Measurements from ENCODE around the gene VHLL. TPM values are rescaled to one million over a fixed set of nuclear protein-coding genes. Genes with fewer than 3 reads are reported as not detected.
"Not testable (repeated sequence)": the region's sequence is repeated elsewhere in the genome, so short reads cannot be mapped to it uniquely, and the experiment has no call there.

The VHLL gene
- total RNA-seq (ENCODE audit: low replicate concordance), result 0.48 TPM in 1 of 2 replicates, not detected in the other
- long read RNA-seq, result 0 reads

DNA sequence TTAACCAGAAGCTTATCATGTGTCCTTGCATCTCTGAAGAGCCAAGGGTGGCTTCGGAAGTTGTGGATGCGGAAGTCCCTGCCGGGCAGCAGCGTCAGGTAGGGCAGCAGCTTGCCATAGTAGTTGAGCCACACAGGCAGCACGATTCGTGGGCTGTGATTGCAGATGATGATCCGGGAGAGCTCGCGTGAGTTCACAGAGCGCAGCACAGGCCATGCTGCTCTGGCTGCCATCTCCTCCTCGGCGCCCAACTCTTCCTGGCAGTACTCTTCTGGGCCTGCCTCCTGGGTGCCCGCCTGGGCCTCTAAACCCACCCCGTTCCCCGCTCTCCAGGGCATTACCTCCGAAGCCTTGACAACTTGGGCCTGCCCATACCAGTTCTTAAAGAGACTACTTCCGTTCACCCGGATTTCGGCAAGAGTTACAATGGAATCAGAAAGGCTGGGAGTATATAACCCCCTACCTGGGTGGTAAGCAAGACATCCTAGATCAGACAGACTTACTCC, at the start of gene VHLL:
TSS of gene VHLL (minus strand) at position 456 of the 506 bp plus-strand sequence. CDS start at position 338, 118 bp downstream.
- H3K4me3 Mint-ChIP-seq, result no peak within 1 kb of the TSS
- DNase-seq (ENCODE audit: extremely low spot score, unreplicated experiment), result no peak
- TF ChIP-seq, protein P1, sequence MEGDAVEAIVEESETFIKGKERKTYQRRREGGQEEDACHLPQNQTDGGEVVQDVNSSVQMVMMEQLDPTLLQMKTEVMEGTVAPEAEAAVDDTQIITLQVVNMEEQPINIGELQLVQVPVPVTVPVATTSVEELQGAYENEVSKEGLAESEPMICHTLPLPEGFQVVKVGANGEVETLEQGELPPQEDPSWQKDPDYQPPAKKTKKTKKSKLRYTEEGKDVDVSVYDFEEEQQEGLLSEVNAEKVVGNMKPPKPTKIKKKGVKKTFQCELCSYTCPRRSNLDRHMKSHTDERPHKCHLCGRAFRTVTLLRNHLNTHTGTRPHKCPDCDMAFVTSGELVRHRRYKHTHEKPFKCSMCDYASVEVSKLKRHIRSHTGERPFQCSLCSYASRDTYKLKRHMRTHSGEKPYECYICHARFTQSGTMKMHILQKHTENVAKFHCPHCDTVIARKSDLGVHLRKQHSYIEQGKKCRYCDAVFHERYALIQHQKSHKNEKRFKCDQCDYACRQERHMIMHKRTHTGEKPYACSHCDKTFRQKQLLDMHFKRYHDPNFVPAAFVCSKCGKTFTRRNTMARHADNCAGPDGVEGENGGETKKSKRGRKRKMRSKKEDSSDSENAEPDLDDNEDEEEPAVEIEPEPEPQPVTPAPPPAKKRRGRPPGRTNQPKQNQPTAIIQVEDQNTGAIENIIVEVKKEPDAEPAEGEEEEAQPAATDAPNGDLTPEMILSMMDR (conservative IDR thresholded peaks at IDR 0.05), result no peak
- H3K27me3 Mint-ChIP-seq, result no peaks in the 10 kb centered on the region
- H3K9me3 Mint-ChIP-seq, result no peaks in the 10 kb centered on the region
- peaks cover 11% of the 10 kb centered on the region for H3K4me1 Mint-ChIP-seq (ENCODE audit: unreplicated experiment)
- no peaks in the 10 kb centered on the region for H3K36me3 Mint-ChIP-seq
- no peak within 1 kb of the TSS for H3K27ac Mint-ChIP-seq

DNA sequence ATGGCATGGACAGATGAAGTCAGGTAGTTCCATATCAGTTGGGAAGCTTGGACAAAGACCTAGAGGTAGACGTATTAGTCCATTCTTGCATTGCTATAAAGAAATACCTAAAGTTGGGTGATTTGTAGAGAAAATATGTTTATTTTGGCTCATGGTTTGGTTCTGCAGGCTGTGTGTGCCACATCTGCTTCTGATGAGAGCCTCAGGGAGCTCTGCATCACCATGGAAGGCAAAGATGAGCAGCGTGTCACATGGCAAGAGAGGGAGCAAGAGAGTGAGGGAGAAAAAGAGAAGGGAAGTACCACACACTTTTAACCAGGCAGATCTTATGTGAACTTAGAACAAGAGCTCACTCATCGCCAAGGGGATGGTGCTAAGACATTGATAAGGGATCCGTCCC, 48.2 kb upstream of the VHLL start:
- no peaks in the 10 kb centered on the region for H3K36me3 Mint-ChIP-seq
- no peak overlapping the region for H3K27ac Mint-ChIP-seq
- no peaks in the 10 kb centered on the region for H3K4me1 Mint-ChIP-seq (ENCODE audit: unreplicated experiment)
- H3K27me3 Mint-ChIP-seq, result peaks cover 58% of the 10 kb centered on the region
- TF ChIP-seq, protein P1 (conservative IDR thresholded peaks at IDR 0.05), result no peak
- no peak for DNase-seq (ENCODE audit: extremely low spot score, unreplicated experiment)
- H3K4me3 Mint-ChIP-seq, result no peak overlapping the region
- no peaks in the 10 kb centered on the region for H3K9me3 Mint-ChIP-seq

DNA sequence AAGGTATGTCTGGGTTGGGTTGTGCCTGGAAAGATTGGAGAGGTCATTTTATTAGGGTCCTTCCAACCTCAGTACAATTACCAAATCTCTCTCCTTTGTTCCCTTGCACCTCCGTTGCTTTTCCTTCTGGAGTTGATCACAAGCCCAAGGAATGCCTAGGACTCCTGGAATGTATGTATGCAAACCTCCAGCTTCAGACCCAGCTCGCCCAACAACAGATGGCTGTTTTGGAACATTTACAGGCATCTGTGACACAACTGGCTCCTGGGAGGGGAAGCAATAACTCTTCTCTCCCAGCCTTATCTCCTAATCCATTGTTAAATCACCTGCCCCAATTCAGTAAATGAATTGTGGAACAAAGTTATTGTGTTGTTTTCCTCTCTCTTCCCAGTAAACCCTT, 47.5 kb upstream of the VHLL start:
- no peak for DNase-seq (ENCODE audit: extremely low spot score, unreplicated experiment)
- no peaks in the 10 kb centered on the region for H3K4me1 Mint-ChIP-seq (ENCODE audit: unreplicated experiment)
- H3K4me3 Mint-ChIP-seq, result no peak overlapping the region
- H3K27ac Mint-ChIP-seq, result no peak overlapping the region
- H3K36me3 Mint-ChIP-seq, result no peaks in the 10 kb centered on the region
- peaks cover 58% of the 10 kb centered on the region for H3K27me3 Mint-ChIP-seq
- TF ChIP-seq, protein P1 (conservative IDR thresholded peaks at IDR 0.05), result no peak
- H3K9me3 Mint-ChIP-seq, result no peaks in the 10 kb centered on the region

DNA sequence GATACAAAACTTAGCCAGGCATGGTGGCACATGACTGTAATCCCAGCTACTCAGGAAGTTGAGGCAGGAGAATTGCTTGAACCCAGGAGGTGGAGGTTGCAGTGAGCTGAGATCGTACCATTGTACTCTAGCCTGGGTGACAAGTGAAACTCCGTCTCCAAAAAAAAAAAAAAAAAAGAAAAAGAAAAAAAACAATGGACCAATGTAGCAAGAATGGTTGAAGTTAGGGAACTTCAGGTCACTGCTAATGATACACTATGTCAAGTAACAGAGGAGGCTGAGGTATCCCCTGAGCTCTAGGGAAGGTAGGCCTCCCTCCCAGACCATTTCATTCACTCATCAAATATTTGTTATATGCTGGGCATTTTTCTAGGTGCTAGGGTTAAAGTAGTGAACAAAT, 46.9 kb upstream of the VHLL start:
- not testable (repeated sequence) for H3K36me3 Mint-ChIP-seq; H3K9me3 Mint-ChIP-seq; H3K4me3 Mint-ChIP-seq; DNase-seq (ENCODE audit: extremely low spot score, unreplicated experiment); H3K4me1 Mint-ChIP-seq (ENCODE audit: unreplicated experiment); H3K27ac Mint-ChIP-seq
- peaks cover 52% of the 10 kb centered on the region for H3K27me3 Mint-ChIP-seq

DNA sequence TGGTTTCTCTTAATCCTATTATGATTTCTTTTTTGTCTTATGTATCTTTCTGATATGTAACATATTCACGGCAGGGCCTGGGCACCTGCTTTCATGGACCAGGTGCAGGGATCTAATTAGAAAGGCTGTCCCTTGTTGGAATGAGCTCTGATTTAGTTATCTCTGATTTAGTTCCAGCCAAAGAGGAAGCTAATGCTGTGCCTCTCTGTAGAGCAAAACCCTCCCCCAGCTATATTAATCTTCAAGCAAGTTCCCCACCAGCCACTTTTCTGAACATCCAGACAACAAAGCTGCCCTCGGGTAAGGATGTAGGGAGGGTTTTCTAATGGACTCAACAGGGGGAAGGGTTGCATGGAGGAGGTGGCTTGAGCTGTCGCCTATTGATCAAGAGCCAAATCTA, 45.3 kb upstream of the VHLL start:
- H3K27me3 Mint-ChIP-seq, result peaks cover 40% of the 10 kb centered on the region
- TF ChIP-seq, protein P1 (conservative IDR thresholded peaks at IDR 0.05), result no peak
- no peak overlapping the region for H3K4me3 Mint-ChIP-seq
- DNase-seq (ENCODE audit: extremely low spot score, unreplicated experiment), result no peak
- no peaks in the 10 kb centered on the region for H3K4me1 Mint-ChIP-seq (ENCODE audit: unreplicated experiment)
- H3K36me3 Mint-ChIP-seq, result no peaks in the 10 kb centered on the region
- no peaks in the 10 kb centered on the region for H3K9me3 Mint-ChIP-seq
- H3K27ac Mint-ChIP-seq, result no peak overlapping the region

DNA sequence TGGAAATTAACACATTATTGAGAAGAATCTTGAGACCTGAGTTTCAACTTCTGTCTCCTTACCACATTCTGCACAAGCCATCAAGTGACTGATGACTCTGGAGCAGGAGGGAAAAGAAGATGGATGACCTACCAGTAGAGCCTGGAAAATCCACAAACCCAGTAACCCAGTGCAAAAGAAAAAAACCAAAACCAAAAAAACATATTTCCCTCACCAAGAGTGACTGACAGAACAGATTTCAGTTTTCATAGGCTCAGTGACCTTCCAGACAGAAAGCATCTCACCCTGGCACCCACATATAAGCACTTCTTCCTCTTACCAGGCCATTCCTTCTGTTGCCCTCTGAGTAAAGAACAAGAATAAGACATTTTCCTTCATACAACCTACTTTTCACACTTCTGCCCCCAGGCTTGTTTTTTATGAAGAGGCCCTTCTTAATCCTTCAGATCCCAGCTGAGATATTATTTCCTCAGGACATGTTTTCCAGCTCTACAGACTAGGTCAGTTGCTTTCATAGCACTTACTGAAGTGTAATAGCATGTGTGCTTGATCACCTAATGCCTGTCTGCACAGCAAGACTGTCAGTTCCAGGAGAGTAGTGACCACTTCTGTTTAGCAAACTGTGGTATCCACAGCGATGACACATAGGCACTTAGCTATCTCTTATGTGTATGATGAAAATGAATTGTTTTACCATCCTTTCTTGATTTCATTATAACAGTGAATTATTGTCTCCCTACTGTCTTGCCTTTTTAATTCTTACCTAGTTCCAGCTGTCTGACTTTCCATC, 43.3 kb upstream of the VHLL start:
- TF ChIP-seq, protein P1 (conservative IDR thresholded peaks at IDR 0.05), result no peak
- Mint-ChIP-seq H3K4me3 (no peak overlapping the region), H3K4me1 (ENCODE audit: unreplicated experiment) (peaks cover 2% of the 10 kb centered on the region), H3K36me3 (no peaks in the 10 kb centered on the region), H3K9me3 (no peaks in the 10 kb centered on the region), H3K27me3 (peaks cover 23% of the 10 kb centered on the region), H3K27ac (no peak overlapping the region)
- DNase-seq (ENCODE audit: extremely low spot score, unreplicated experiment), result no peak
